ENCODE data around the gene OR4N5.

DNA sequence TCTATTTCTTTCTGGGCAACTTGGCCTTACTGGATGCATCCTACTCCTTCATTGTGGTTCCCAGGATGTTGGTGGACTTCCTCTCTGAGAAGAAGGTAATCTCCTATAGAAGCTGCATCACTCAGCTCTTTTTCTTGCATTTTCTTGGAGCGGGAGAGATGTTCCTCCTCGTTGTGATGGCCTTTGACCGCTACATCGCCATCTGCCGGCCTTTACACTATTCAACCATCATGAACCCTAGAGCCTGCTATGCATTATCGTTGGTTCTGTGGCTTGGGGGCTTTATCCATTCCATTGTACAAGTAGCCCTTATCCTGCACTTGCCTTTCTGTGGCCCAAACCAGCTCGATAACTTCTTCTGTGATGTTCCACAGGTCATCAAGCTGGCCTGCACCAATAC, 5.3 kb downstream of the OR4N5 start:
- TF ChIP-seq, protein P1, sequence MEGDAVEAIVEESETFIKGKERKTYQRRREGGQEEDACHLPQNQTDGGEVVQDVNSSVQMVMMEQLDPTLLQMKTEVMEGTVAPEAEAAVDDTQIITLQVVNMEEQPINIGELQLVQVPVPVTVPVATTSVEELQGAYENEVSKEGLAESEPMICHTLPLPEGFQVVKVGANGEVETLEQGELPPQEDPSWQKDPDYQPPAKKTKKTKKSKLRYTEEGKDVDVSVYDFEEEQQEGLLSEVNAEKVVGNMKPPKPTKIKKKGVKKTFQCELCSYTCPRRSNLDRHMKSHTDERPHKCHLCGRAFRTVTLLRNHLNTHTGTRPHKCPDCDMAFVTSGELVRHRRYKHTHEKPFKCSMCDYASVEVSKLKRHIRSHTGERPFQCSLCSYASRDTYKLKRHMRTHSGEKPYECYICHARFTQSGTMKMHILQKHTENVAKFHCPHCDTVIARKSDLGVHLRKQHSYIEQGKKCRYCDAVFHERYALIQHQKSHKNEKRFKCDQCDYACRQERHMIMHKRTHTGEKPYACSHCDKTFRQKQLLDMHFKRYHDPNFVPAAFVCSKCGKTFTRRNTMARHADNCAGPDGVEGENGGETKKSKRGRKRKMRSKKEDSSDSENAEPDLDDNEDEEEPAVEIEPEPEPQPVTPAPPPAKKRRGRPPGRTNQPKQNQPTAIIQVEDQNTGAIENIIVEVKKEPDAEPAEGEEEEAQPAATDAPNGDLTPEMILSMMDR (IDR thresholded peaks at IDR 0.05): no peak
- TF ChIP-seq POLR2A (IDR thresholded peaks at IDR 0.05): no peak
